WERI-Rb-1 (cell line): ENCODE measurements around the gene SETD5.

Experiments used
- DNase-seq: peaks from one replicate; pipeline ENCODE4 v3.0.0-alpha.2; 2020
- H3K27ac ChIP-seq: fragments of 250-450 bp; sonication (Bioruptor Pico); 2 replicates; pipeline ENCODE4 v1.5.1; 2020; ENCODE audit warnings: mild to moderate bottlenecking, moderate library complexity
- H3K27me3 ChIP-seq: fragments of 250-450 bp; sonication (Bioruptor Pico); 2 replicates; pipeline ENCODE4 v1.5.1; 2021; ENCODE audit warnings: mild to moderate bottlenecking, low read depth, moderate library complexity; ENCODE audit not compliant: insufficient read depth, severe bottlenecking
- H3K36me3 ChIP-seq: fragments of 250-450 bp; sonication (Bioruptor Pico); 2 replicates; pipeline ENCODE4 v1.5.1; 2020; ENCODE audit warnings: mild to moderate bottlenecking, moderate library complexity
- H3K4me3 ChIP-seq: 2 replicates; pipeline ENCODE4 v1.5.1; 2011; ENCODE audit warnings: low read depth, mild to moderate bottlenecking, control low read depth, low read length
- H3K9me3 ChIP-seq: fragments of 250-450 bp; sonication (Bioruptor Pico); 2 replicates; pipeline ENCODE4 v1.5.1; 2021; ENCODE audit warnings: mild to moderate bottlenecking, moderate library complexity; ENCODE audit not compliant: severe bottlenecking
- TF ChIP-seq, protein P1 (sequence below): IDR thresholded peaks from 2 replicates; pipeline ENCODE4 v1.5.1; 2011; ENCODE audit warnings: low read depth, mild to moderate bottlenecking, control low read depth, inconsistent platforms, low read length

SETD5 gene

DNA sequence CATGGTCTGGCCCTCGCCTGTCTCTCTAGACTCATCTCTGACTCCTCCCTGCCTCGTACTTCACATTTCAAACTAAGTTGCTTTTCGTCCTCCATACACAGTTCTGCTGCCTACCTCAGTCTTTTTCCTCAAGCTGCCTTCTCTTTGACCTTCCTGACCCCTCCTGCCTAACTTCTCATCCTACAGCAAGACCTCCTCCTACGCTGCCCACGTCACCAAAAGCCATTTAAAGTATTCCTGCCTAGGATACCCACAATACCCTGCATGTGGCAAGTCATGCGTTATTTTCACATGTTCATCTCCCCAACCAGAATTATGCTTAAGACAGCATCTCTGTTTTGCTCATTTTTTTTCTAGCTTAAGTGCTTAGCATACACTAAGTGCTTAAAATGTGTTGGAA, 99.5 kb downstream of the SETD5 start:
- H3K27me3 ChIP-seq = no peaks in the 10 kb centered on the region
- no peak overlapping the region for H3K4me3 ChIP-seq
- TF ChIP-seq, protein P1, sequence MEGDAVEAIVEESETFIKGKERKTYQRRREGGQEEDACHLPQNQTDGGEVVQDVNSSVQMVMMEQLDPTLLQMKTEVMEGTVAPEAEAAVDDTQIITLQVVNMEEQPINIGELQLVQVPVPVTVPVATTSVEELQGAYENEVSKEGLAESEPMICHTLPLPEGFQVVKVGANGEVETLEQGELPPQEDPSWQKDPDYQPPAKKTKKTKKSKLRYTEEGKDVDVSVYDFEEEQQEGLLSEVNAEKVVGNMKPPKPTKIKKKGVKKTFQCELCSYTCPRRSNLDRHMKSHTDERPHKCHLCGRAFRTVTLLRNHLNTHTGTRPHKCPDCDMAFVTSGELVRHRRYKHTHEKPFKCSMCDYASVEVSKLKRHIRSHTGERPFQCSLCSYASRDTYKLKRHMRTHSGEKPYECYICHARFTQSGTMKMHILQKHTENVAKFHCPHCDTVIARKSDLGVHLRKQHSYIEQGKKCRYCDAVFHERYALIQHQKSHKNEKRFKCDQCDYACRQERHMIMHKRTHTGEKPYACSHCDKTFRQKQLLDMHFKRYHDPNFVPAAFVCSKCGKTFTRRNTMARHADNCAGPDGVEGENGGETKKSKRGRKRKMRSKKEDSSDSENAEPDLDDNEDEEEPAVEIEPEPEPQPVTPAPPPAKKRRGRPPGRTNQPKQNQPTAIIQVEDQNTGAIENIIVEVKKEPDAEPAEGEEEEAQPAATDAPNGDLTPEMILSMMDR = no peak
- H3K9me3 ChIP-seq = no peaks in the 10 kb centered on the region
- DNase-seq = no peak
- H3K36me3 ChIP-seq = peaks cover 10% of the 10 kb centered on the region
- no peak overlapping the region for H3K27ac ChIP-seq

DNA sequence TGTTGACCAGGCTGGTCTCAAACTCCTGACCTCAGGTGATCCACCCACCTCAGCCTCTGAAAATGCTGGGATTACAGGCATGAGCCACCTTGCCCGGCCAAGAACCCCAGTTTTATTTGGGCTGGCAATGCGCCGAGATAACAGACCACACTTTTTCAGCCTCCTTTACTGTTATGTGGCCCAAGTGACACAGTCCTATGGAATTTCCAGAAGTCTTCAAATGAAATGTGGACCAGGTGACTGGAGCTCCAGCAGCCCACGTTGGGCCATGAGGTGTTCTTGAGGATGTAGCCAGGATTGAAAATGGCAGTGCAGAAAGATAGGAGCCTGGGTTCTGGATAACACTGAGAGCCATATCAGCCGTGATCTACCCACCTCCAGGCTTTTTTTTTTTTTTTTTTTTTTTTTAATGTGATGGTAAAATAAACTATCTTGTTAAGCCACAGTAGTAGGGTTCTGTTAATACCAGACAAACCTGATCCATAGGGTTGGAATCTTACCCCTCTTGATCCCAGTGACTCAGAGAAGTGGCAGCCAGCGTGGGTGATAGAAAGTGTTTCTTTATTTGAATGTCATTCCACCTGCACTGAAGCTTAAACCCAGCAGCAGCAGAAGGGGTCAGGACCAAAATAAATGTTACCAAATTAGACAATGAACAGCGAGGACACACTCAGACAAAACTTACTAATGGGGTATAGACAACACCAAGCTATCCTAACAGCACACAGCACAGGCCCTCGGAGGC, 100.6 kb downstream of the SETD5 start:
- Histone ChIP-seq H3K27me3 (no peaks in the 10 kb centered on the region), H3K4me3 (no peak overlapping the region), H3K9me3 (no peaks in the 10 kb centered on the region), H3K36me3 (peaks cover 16% of the 10 kb centered on the region), H3K27ac (no peak overlapping the region)
- TF ChIP-seq, protein P1 = no peak
- no peak for DNase-seq

DNA sequence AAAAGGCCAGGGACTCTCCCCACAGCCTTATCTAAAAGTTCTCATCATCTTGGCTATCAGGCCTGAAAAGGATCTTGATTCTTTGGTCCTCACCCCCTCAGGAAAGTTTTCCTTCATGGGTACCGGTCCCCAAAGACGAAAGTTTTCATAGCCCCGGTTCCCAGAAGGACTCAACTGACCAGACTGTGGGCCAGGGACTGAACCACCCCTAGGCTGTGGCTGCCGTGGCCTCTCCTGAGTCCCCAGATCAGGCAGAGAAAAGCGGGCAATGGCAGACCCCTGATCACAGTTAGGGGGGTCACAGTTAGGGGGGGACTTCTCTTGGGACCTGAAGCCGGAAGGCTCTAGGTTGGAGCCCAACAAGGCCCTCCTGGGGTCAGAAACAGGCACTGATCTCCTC, 101.4 kb downstream of the SETD5 start:
- no peaks in the 10 kb centered on the region for H3K27me3 ChIP-seq
- TF ChIP-seq, protein P1 = no peak
- H3K36me3 ChIP-seq = peaks cover 24% of the 10 kb centered on the region
- no peaks in the 10 kb centered on the region for H3K9me3 ChIP-seq
- no peak overlapping the region for H3K4me3 ChIP-seq
- DNase-seq = no peak
- H3K27ac ChIP-seq = no peak overlapping the region

DNA sequence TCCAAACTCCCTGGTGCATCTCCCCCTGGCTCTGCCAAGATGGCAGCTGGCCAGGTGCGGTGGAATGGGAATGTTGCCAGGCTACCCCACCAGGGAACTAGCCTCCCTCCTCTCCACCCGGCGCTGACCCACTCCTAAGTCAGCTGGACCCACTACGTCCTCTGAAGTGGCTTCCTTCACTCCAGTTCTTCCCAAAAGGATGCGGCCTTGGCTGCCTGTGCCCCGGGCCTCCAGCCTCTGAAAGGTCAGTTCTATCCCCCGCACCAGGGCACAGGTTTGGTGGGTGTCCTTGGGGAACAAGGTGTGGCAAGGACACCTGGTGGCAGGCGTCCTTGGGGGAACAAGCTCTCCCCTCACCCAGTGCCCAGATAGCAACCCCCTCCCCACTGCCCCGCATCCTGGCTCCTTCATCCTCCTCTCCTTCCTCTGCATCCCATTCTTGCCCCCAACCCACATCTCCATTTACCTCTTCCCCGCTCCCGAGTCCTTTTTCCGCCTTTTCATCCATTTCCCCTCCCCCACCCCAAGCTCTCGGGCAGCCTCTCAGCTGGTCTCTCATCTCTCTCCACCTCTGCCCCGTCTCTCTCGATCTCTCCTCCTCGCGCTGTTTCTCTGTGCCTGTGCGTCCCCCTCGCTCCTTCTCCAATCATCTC, 102.2 kb downstream of the SETD5 start:
- Histone ChIP-seq H3K27me3 (no peaks in the 10 kb centered on the region), H3K9me3 (no peaks in the 10 kb centered on the region), H3K4me3 (no peak overlapping the region), H3K36me3 (peaks cover 28% of the 10 kb centered on the region), H3K27ac (no peak overlapping the region)
- no peak for DNase-seq
- TF ChIP-seq, protein P1 = no peak

DNA sequence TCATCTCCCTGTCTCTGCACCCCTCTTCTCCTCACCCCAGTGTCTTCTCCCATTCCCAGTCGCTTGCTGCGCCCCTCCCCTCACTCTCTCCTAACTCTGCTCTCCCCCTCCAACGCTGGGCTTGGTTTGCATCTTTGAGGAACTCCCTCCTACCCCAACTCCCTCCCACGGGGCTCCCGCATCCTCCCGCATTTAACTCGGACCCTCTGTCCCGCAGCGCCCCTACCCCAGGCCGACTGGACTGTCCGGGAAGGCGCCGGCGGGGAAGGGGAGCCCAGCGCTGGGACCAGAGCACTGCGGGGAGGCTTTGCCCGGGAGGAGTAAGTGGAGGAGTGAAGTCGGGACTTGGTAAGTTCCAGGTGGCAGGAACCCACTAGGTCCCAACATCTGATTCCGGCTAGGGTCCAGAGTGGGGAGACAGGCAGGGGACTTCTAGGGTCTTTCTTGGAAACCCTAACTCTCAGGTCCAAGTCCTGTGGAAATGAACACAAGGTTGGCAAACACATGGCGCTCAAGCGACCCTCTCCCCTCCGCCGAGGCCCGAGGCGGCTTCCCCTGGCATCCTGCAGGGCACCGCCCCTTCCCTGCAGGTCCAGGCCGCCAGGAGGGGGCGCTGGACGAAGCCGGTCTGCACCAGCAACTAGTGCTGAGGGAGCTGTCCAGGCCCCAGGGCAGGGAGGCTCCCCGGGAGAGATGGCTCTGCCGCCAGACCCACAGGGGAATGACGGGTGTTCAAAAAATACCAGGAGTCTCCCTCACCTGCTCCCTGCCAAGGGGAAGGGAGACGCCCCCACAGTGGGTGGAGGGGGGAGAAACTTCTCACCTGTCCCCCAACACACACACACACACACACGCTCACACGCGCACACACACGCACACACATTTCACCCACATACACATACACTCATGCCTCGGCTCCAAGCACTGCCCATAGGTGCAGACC, 103.0 kb downstream of the SETD5 start:
- no peaks in the 10 kb centered on the region for H3K27me3 ChIP-seq
- H3K36me3 ChIP-seq = peaks cover 28% of the 10 kb centered on the region
- H3K27ac ChIP-seq = no peak overlapping the region
- TF ChIP-seq, protein P1 = peak; percentile 84
- H3K9me3 ChIP-seq = no peaks in the 10 kb centered on the region
- H3K4me3 ChIP-seq = no peak overlapping the region
- peak; percentile 73 for DNase-seq
